Colonic mucosa (tissue), 4 donors: ENCODE measurements around the gene ARID1B. TPM values are rescaled to one million over a fixed set of nuclear protein-coding genes. Genes with fewer than 3 reads are reported as not detected.
A peak's percentile ranks its signal among the peaks of the same experiment; 100 is the strongest.

Source experiments
- DNase-seq: peaks from one replicate; pipeline ENCODE4 v3.0.0-alpha.2; 2020
- H3K27ac ChIP-seq: fragments of 200-600 bp; one replicate; pipeline ENCODE4 v1.8.0; 2021
- H3K27me3 ChIP-seq: fragments of 200-600 bp; one replicate; pipeline ENCODE4 v1.8.0; 2021
- H3K36me3 ChIP-seq: fragments of 200-600 bp; one replicate; pipeline ENCODE4 v1.8.0; 2021
- H3K4me1 ChIP-seq: fragments of 200-600 bp; one replicate; pipeline ENCODE4 v1.8.0; 2021; ENCODE audit warnings: mild to moderate bottlenecking
- H3K4me3 ChIP-seq: fragments of 200-600 bp; one replicate; pipeline ENCODE4 v1.8.0; 2021
- H3K9ac ChIP-seq, 2 donors: one replicate each; pipeline ENCODE4 v1.7.0; 2013; ENCODE audit warnings: control low read depth in 2 of 2, low read depth in 2 of 2, low read length in 2 of 2
- H3K9me3 ChIP-seq: fragments of 200-600 bp; one replicate; pipeline ENCODE4 v1.8.0; 2021
- intact Hi-C: fragments of 100-400 bp; cut with DNase I; formaldehyde crosslinking; loops from one replicate; pipeline ENCODE4 v1.14.1; 2022
- total RNA-seq, 2 donors: library from RNA; stranded (reverse); fragmentation: NEBNext Ultra II Directional in 1 of 2; extraction: Animal tissue kit (Norgen Biotek cat#: 25700) in 1 of 2; gene quantifications; one replicate each; pipeline ENCODE4 v1.2.1, GENCODE V29; 2021
- TF ChIP-seq, protein P1 (sequence below): fragments of 200-600 bp; IDR thresholded peaks from one replicate; pipeline ENCODE4 v1.8.0; 2022; ENCODE audit warnings: antibody characterized with exemption, mild to moderate bottlenecking
- donor health status: healthy.
- donor health status: DM: no; HTN: no; CAD: no.
- donor health status: DM: no; HTN: no; CAD: no.

The ARID1B gene
- total RNA-seq, 2 donors from 2014 or later = 61.3 to 71.5 TPM

DNA sequence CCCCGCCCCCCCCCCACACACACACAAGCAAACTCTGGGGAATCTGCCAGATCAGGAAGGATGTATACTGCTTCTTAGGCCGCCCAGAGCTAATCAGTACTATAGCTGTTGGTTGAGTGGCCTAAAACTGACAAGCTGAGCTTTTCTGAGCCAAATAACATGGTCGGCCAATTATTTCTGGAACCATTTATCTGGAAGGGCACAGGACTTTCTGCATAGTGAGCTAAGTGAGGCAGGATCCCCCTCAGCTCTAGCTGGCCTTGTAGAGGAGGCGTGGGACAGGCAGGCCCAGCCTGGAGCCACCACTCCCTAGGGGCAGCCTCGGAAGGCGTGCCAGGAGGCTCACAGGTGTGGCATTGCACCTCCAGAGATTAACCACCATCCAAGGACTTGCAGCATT is 346.1 kb downstream of the ARID1B start:
- H3K9ac ChIP-seq = no peak overlapping the region
- TF ChIP-seq, protein P1, sequence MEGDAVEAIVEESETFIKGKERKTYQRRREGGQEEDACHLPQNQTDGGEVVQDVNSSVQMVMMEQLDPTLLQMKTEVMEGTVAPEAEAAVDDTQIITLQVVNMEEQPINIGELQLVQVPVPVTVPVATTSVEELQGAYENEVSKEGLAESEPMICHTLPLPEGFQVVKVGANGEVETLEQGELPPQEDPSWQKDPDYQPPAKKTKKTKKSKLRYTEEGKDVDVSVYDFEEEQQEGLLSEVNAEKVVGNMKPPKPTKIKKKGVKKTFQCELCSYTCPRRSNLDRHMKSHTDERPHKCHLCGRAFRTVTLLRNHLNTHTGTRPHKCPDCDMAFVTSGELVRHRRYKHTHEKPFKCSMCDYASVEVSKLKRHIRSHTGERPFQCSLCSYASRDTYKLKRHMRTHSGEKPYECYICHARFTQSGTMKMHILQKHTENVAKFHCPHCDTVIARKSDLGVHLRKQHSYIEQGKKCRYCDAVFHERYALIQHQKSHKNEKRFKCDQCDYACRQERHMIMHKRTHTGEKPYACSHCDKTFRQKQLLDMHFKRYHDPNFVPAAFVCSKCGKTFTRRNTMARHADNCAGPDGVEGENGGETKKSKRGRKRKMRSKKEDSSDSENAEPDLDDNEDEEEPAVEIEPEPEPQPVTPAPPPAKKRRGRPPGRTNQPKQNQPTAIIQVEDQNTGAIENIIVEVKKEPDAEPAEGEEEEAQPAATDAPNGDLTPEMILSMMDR = no peak
- H3K4me3 ChIP-seq = no peak overlapping the region
- H3K27me3 ChIP-seq = no peaks in the 10 kb centered on the region
- no peaks in the 10 kb centered on the region for H3K36me3 ChIP-seq
- H3K27ac ChIP-seq = no peak overlapping the region
- no peak for DNase-seq
- H3K4me1 ChIP-seq = no peaks in the 10 kb centered on the region
- H3K9me3 ChIP-seq = no peaks in the 10 kb centered on the region
- intact Hi-C loops = no loop called here

DNA sequence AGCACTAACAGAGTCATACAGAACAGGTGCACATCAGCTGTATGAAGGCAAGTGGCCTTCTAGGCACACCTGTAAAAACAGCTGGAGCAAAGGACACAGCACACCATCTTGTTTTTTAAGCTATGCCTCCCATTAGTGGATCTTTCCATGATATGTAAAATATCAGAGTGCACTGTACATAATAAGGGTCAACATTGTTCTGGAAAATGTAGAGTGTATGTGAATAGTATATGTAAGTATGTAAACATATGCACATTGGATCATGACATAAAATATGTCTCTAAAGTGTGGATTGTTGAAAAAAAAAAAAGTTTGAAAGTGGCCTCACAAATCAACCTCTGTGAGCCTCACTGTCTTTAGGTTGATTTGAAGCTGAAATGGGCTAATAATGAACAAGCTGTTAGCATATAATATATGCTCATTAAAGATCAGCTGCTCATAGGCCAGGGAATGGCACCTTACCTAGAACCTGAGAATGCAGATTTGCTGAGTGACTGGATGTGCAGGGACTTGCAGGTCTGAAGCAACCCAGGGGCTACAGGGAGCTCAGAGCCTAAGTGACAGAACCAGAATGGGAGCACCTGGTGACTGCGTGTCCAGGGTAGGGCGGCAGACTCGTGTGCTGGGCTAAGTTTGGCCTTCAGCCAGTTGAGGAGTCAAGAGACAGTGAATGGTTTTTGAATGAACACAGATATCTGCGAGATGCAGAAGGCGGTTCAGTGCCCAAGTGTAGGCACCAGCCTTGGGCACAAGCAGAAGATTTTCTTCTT is 347.5 kb downstream of the ARID1B start:
- Histone ChIP-seq H3K27ac (no peak overlapping the region), H3K27me3 (no peaks in the 10 kb centered on the region), H3K4me1 (peaks cover 11% of the 10 kb centered on the region), H3K4me3 (no peak overlapping the region), H3K9me3 (no peaks in the 10 kb centered on the region), H3K36me3 (no peaks in the 10 kb centered on the region), H3K9ac (no peak overlapping the region)
- no peak for DNase-seq
- TF ChIP-seq, protein P1 = no peak
- intact Hi-C loops = no loop called here

DNA sequence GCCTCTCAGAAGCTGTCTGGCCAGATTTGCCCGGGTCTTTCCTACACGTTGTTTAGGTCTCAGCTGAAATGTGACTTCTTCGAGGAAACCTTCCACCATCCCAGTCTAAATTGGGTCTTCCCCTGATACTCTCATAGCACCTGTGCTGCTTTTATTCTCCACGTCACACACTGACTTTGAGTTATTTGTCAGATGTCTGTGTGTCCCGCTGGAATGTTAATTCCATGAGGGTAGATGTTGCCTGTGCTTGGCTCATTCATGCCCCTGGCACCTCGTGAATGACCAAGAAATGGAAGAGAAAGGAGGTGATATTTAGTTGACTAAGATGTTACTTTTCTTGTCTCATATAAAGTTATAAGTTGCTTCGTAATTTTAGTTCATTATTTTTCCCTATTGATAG is 348.4 kb downstream of the ARID1B start:
- Histone ChIP-seq H3K4me1 (peaks cover 11% of the 10 kb centered on the region), H3K9me3 (no peaks in the 10 kb centered on the region), H3K27me3 (no peaks in the 10 kb centered on the region), H3K27ac (no peak overlapping the region), H3K36me3 (no peaks in the 10 kb centered on the region), H3K4me3 (no peak overlapping the region), H3K9ac (no peak overlapping the region)
- TF ChIP-seq, protein P1 = no peak
- no peak for DNase-seq
- intact Hi-C loops = no loop called here

DNA sequence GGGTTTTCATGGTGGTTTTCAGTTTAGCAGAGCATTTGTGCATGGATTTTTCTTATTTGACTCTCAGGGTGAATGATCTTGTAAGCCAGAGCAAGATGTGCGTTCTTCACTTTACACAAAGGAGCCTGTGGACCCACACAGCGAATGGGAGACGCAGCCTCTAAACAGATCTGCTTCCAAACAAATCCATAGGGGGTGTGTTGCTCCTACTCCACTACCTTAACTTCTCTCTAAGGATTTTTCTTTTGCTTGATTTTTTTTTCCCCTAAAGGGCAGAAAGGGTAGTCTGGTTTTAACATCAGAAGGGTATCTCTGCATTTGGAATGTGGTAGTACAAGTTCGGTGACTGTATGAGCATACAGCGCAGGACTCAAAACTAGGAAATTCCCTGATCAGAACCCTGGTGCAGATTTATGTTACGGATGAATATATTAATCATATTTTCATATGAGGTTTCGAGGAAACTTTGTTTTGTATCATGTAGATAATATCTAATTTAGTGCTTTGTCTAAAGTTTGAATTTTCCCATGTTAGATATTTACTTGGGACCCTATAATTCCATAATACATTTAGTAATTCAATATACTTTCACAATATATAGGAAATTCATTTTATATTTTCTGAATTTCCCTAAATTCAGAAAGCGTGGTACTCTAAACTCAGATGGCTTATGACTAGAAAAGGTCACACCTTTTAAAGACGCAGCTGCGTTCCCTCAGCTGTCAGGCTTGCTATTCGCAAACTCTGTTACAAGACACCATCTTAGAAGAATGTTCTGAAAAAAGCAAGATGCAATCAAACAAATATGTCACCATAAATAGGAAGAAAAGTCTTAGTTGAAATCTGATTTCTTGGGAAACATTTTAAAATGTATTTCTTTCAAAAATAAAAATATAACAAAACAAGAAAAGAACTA is 349.3 kb downstream of the ARID1B start:
- no peaks in the 10 kb centered on the region for H3K27me3 ChIP-seq
- no peaks in the 10 kb centered on the region for H3K9me3 ChIP-seq
- DNase-seq = no peak
- intact Hi-C loops = no loop called here
- no peaks in the 10 kb centered on the region for H3K36me3 ChIP-seq
- H3K27ac ChIP-seq = no peak overlapping the region
- H3K9ac ChIP-seq = no peak overlapping the region
- no peak overlapping the region for H3K4me3 ChIP-seq
- TF ChIP-seq, protein P1 = no peak
- peaks cover 11% of the 10 kb centered on the region for H3K4me1 ChIP-seq

DNA sequence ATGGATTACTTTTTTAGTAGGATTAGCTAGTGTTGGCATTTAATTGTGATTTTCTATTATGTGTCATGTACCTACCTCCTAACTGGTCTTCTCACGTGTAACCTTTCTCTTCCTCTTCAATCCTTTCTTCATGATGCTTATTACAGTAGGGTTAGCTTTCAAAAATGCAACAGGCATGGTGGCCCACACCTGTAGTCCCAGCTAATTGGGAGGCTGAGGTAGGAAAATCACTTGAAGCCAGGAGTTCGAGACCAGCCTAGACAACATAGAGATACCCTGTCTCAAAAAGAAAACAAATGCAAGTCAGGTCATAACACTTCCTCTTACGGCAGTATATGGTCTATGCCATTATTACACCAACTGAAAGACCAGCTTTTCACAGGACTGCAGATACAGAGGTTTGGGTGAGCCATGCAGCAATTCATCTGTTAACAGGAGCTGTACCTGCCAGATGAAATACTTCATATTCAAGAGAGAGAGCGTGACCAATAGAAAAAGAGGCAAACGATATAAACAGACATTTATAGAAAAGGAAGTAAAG is 351.1 kb downstream of the ARID1B start:
- Histone ChIP-seq H3K4me3 (no peak overlapping the region), H3K9me3 (no peaks in the 10 kb centered on the region), H3K4me1 (peaks cover 11% of the 10 kb centered on the region), H3K36me3 (no peaks in the 10 kb centered on the region), H3K27me3 (no peaks in the 10 kb centered on the region), H3K9ac (no peak overlapping the region), H3K27ac (peak overlapping the region; percentile 62)
- intact Hi-C loops = no loop called here
- TF ChIP-seq, protein P1 = no peak
- DNase-seq = no peak
